GM21717 (cell line): ENCODE measurements around the gene CDK18.
"Not testable (repeated sequence)": the region's sequence is repeated elsewhere in the genome, so short reads cannot be mapped to it uniquely, and the experiment has no call there.

Experiments used
- ATAC-seq: cut with Tn5 transposase; IDR thresholded peaks from one replicate; pipeline ENCODE4 v1.9.1; 2021; ENCODE audit warnings: mild to moderate bottlenecking, moderate library complexity; ENCODE audit not compliant: unreplicated experiment

CDK18 gene

DNA sequence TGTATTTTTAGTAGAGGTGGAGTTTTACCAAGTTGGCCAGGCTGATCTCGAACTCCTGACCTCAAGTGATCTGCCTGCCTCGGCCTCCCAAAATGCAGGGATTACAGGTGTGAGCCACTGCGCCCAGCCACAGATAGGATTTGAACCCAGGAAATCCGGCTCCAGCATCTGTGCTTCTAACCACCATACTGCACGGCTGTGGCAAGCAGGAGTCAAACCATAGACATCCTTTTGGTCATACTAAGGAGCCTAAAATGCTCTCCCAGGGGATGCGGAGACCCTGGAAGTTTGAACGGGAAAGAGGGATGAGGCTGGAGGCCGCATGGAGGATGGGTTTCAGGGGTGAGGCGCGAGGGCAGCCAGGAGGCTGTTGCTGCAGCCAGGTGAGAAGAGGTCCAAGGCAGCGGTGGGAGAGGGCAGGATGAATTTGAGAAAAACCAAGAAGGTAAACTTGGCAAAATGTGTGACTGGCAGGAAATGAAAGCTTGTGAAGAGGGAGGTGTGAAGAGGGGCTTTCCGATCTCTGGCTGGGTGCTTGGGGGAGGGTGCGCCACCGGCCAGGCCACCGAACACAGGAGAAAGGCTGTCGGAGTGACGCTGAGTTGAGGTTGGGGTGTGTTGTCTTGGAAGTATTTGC is 24.0 kb upstream of the CDK18 start:
- ATAC-seq, result no peak

DNA sequence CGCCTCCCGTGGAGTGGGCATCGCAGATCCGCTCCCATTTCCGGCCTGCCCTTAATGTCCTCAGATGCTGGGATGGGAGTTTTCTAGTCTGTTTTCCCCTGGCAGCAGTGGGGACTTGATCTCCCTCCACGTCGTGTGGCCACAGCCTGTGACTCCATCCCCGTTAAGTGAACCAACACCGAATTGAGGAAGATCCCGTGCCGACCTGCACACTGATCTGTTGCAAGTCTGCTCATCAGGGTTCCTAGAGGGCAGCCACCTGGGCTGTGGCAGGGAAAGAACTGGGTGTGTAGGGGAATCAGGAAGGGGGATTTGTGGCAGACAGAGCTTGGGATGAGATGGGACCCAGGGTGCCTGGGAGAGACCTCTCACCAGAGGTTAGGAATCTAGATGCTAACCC is 23.3 kb upstream of the CDK18 start:
- ATAC-seq, result no peak

DNA sequence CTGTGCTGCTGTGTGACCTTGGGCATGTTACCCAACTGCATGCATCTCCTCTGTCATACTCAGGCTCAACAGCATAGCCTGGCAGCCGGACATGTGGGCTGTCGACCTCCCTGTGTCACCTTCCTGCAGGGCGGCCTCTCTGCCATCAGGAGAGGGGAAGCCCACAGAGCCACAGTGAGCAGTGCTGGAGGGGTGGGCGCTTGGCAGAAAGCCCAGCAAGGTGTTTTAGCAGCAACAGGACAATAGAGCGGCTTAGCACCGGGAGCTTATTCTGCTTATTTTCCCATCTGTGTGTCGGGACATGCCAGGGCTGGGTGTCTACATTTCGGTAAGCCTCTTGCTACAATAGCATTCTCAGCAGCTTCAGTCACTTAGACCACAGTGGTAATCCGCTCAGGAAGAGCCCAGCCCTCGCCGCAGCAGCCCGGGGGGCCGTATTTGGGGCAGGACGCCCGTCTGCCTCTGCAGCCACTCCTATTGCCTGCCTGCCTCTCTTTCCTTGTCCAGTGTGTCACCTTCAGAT is 22.8 kb upstream of the CDK18 start:
- no peak for ATAC-seq

DNA sequence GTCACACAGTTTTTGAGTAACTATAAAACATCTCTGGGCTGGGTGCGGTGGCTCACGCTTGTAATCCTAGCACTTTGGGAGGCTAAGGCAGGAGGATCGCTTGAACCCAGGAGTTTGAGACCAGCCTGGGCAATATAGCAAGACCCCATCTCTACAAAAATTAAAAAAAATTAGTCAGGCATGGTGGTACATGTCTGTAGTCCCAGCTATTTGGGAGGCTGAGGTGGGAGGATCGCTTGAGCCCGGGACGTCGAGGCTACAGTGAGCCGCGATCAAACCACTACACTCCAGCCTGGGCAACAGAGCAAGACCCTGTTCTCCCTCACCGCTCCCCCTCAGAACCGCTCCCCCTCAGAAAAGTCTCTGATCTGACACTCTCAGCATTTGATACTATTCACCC is 21.9 kb upstream of the CDK18 start:
- not testable (repeated sequence) for ATAC-seq

DNA sequence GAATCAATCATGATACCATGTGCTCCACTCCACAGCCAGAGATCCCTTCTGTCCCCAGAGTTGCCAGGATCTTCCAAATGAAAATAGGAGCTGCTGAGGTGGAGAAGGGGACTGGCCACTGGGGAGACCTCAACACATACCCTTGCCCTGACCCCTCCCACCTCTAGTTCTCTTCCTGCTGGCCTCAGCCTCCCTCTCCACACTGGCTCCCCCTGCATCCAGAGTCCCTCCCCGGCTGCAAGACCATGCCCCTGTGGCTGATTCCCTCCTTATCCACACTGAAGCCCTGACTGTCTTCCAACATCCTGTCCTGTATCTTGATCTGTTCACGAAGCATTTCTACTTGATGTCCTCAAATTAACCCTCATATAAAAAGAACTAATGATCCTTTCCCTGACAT is 21.1 kb upstream of the CDK18 start:
- no peak for ATAC-seq

DNA sequence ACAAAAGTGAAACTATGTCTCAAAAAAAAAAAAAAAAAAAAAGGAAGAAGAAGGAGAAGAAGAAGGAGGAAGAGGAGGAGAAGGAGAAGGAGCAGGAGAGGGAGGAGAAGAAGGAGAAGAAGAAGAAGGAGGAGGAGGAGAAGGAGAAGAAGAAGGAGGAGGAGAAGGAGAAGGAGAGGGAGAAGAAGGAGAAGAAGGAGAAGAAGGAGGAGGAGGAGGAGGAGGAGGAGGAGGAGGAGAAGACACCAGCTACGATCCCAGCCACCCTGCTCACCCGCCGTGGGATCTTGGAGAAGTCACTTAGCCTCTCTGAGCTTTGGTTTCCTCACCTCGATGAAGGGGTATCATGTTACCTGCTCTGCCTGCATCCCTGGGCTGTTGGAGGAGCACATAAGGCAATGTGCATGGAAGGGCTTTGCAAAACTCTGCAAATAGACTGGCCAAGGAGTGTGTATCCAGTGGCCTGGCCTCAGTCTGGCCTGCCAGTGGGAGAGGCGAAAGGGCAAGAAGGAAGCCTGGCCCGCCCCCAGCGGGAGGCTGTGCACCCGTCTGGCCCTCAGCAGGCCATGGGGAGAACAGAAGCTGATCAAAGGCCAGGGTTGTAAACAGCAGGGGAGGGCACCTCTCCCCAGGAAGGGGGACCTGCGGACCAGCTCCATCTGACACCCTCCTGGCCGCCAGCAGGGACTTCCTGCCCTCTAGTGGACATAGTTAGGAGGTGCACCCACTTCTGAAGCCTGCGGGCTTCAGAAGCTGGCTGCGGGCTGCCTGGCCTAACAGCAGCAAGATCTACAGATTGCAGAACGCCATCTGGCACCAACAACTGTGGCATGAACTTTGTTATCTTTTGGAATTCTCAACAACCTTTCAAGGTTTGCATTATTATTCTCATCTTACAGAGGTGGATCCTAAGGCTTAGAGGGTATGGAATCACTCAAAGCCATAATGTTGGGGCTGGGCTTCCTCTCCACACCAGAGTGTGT is 19.2 kb upstream of the CDK18 start:
- ATAC-seq, result no peak

DNA sequence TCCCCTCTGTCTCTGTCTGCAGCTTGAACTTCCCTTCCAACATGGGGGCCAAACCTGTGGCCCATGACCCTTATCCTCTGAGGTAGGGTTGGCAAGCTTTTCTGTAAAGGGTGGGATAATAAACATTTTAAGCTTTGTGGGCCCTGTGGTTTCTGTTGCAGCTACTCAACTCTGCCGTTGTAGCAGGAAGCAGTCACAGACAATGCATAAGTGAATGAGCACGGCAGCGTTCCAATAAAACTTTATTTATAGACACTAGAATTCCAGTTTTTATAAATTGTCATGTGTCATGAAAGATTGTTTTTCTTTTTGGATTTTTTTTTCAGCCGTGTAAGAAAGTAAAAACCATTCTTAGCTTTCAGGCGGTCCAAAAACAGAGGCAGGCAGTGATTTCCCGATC is 18.2 kb upstream of the CDK18 start:
- ATAC-seq, result no peak

DNA sequence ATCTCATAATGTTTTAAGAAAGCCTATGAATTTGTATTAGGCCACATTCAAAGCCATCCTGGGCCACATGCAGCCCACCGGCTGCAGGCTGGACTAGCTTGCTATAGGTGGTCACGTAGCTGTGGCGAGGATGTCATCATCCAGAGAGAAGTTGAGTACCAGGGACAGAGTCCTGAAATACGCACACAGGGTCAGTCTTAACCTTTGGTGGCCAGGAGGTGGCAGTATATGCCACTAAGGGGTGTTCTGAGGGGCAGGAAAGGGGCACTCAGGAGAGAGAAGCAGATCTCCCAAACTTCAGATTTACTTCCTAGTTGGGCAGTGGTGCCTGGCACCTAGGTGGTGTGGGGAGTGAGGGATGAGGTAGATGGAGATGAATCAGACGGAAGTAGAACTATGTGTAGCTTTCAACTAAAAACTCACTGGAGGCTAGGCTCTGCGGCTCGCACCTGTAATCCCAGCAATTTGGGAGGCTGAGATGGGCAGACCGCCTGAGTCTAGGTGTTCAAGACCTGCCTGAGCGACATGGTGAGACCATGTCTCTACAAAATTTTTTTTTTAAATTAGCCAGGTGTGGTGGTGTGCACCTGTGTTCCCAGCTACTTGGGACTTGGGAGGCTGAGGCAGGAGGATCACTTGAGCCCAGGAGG is 16.3 kb upstream of the CDK18 start:
- ATAC-seq, result peak; percentile 47

DNA sequence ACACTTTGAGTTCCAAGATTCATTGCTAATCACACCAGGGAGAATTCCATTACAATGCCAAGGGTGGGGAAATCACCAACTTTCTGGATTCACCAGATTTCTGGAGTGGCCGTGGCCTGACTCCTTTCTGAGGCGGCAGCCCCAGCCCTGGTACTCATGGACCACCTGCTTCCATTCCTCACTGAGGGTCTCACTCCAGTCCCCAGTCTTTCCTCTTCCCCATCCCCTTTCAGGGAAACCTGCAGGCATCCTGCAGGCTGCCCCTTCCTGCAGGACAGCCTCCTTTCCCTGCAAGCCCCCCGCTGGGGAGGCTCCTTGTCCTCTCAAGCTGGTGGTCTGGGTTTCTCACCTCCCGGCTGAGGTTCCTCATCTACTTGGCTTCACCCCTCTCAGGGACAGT is 12.7 kb upstream of the CDK18 start:
- ATAC-seq, result no peak

DNA sequence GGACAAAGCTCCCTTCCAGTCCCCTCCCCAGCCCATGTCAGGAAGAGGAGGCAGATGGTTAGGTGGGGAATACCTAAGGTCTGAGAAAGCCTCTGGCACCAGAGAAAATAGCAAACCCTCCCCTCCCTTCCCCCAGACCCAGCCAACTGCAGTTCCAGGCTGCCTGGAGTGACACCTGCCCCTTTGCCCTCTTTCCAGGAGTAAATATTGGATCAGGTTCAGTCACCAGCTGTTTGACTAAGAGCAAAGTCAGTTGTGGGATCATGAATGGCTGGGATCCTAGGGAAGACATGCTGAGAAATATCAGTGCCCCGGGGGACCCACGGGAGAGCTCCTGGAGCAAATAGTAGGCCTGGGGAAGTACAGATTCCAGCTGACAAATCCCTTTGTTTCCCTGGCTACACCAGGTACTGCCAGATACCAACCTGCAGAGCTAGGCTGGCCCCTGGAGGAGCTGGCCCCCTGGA is 12.2 kb upstream of the CDK18 start:
- no peak for ATAC-seq

DNA sequence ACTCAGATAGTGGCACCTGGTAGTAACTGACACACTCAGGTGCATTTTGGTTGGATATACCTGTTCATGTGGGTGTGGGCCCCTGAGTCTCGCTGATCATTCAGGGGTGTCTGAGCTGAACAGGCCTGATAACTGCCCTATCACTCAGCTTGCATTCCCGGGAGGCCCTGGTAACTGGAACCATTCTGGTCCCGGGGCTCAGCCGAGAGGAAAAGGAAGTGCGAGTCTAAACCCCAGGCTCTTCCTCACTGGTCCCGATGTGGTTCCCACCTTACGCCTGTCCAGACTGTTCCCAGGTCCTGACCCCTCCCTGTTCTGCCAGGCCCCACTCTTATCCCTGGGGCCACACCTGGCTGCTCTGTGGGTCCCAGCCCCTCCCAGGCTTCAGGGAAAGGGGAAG is 11.7 kb upstream of the CDK18 start:
- no peak for ATAC-seq

DNA sequence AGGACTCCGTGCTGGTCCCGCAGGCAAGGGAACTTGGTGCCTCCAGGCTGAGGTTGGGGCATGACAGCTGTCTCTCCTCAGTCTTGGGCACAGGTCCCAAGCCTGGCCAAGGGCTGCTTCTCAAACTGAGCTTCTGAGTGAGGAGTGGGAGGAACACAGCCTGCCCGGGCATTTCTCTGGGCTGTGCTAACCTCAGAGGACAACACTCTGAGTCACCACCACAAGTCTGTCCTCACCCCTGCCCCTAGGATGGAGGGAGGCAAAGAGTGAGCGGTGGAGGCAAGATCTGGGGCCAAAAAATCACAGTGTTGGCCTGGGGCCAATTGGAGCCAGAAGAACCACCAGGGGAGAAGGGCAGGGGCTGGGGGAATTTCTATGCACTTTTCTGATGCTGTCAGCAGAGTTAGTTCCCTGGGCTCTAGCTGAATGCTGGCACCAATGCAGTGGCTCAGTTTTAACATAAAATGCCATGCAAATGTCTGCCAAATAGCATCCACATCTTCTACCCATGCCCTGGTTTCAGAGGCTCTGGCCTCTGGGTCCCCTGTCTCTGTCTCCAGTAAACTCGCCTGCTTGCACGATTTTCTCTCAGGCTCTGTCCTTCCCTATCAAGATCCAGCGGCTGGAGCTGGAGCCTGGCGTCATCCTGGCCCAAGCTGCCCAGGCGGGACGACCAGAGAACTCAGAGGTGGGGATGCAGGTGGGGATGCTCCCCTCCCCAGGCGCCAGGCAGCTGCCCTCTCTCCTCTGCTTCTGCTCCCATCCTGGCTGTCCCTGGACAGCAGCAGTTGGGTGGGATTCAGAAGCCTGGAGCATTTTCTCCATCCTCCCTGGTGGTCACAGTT is 11.0 kb upstream of the CDK18 start:
- ATAC-seq, result no peak

DNA sequence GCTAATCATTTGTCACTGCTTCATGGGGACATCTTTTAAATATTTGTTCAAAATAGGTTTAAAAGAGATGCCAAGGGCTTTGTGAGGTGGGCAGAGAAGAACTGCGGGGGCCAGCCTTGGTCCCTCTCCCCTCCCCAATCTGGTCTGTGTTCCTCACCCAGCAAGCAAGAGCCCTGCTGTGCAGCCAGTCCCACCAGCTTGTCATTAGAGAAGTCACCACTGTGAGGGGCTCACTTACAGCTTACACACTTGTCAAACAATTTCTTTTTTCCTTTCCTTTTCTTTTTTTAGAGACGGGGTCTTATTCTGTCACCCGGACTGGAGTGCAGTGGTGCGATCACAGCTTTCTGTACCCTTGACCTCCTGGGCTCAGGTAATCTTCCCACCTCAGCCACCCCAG is 10.4 kb upstream of the CDK18 start:
- ATAC-seq, result no peak

DNA sequence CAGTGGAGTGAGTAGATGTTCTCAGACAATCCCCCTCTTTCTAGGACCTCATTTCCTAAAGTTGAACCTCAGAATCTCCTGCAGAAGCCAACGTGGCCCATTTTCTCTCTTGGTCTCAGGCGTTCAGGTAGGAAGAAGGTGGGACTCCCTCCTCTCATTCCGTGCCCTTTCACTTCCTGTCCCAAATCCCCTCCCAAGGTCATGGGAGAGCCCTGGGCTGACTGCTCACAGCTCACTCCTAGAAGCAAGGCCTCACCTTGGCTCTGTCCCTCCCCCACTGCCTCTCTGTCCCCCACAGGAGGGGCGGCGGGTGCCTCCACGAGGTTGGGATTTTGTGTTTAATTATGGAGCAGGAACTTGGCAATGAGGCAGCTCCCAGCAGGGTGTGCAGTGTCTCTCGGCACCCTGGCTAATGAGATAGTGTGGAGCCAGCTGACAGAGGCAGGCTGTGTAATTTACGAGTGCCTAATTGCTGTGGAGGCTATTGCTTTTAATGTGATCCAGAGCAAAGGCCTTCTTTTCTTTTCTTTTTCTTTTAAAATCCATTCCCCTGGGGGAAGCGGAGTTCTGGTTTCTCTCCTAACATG is 9.1 kb upstream of the CDK18 start:
- no peak for ATAC-seq

DNA sequence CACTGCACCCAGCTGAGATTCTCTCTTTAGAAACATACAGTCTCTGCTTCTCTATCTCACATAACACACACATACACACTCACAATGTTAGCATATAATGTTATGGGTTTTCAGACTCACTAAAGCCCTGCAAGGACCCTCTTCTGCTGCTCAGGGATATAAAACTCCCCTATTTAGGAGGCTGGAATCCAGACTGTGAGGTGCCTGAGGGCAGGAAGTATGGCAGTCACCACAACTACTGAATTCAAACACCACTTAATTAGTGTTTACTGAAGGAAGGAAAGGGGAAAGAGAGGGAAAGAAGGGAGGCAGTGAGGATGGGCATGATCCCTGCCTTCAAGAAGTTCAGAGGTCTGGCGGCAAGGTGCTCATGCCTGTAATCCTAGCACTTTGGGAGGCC is 7.8 kb upstream of the CDK18 start:
- ATAC-seq, result no peak

DNA sequence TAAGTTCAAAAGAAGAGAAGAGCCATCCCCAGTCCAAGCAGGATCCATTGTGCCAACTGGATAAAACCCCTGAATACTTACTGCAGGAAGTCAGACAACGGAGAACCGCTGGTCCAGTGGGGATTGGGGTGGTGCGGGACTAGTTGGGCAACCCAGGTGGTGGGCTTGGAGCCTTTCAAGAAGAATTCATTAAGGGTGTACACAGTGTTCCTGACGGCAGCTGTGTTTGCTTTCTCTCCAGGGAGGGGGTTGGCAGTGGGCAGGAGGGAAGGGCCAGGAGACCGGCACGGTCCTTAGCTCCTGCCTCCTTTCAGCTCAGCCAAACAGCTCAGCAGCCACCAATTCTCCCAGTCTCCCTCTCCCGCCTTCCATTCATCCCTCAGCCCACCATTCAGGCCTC is 7.1 kb upstream of the CDK18 start:
- ATAC-seq, result no peak

DNA sequence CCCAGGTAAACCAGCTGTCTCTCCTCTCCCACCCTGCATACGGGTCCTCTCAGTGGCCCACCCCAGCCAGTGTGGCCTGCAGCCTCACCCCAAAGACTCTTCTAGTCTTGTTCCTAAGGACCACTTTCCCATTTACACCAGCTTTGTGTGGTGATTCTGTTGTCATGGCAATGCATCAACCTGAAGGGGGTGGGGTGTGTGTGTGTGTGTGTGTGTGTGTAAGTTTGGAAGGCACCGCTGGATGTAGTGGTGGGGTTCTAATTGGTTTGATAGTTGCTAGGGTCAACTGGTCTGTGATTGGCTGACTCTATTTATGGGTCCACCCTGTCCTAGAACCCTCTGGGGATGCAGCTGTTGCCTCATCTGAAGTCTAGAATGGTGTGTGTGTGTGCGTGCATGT is 4.7 kb upstream of the CDK18 start:
- no peak for ATAC-seq

DNA sequence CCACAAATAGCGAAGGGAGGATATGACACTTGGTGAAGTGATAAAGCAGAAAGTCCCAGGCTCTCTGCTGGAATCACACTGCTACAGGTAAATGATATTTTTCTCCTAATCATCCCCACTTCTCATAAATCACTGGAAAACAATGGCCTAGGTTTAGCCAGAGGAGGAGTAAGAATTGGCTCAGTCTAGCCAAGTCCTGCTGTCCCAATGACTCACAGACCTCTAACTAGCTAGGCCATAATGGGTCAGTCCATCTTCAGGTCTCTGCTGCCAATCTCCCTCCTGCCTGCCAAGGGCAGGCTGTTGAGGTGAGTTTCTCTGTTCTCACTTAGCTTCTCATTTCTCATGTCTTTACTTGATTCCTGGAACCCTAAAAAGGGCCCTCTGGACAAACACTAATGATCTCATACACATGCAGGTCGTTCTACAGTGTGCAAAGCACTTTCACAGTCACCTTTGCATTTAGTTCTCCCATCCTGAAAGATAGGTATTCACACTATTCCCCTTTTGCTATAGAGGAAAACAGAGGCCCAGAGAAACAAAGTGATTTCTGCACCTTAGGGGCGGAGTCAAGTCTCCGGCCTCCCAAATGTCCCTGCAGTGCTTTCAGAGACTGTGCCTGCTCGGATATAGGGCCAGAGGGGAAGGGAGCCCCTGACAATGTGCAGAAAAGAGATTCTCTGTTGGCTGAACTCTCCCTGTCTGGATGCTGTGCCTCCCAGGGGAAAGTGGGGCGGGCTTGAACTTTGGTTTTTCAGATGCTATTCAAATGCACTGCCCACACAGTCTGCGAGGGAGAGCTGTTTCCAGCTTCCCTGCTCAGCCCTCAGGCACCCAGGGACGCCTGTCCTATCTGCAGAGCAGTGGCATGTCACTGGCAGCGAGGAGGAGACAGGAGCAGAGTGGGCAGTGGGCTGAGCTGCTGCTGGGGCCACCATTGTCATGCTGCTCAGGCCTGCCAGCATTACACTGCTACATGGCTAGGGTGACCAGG is 3.9 kb upstream of the CDK18 start:
- no peak for ATAC-seq
